OCI-LY1 (cell line): ENCODE measurements around the gene USP25.

ENCODE experiments used
- CTCF ChIP-seq: fragments of 200-600 bp; sonication (generic), shearing (Covaris generic); IDR thresholded peaks from 2 replicates; pipeline ENCODE4 v1.5.1; 2017; ENCODE audit warnings: mild to moderate bottlenecking, antibody characterized with exemption, low read length, moderate library complexity, mixed read lengths
- EZH2 ChIP-seq: fragments of 200-600 bp; sonication (generic), shearing (Covaris generic); IDR thresholded peaks from 2 replicates; pipeline ENCODE4 v1.8.0; 2017; ENCODE audit warnings: borderline replicate concordance, mixed run types, mild to moderate bottlenecking, antibody characterized with exemption, low read length, moderate library complexity, mixed read lengths

DNA sequence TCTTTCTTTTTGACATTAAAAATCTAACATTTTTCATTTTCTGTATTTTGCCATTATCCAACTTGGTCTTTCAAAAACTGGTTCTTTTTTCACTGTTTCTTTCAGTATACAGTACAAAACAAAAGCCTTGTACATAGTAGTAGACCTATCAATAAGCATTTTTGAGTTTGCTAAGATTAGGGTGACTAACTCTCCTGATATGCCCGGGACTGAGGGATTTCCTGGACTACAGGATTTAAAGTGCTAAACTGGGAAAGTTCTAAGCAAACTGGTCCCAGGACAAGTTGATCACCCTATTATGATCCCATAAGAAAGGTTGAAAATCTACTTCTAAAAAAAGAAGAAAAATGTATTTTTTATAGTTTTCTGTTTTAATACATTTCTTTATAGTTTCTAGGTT lies 120.9 kb downstream of the USP25 start:
- no peak for TF ChIP-seq CTCF
- no peak for TF ChIP-seq EZH2
